ENCODE measurements around the gene DIS3L2. TPM values are rescaled to one million over a fixed set of nuclear protein-coding genes. Genes with fewer than 3 reads are reported as not detected.

The DIS3L2 gene
- total and polyA plus RNA-seq, 2 of the 4 experiments (the other 2 are of a cell fraction), result 14.7 to 19.2 TPM

GRCh38 chr2:232116852-232117251 lies 155.3 kb downstream of the DIS3L2 start:
- no peak overlapping the region for H2AFZ ChIP-seq (replicated peaks; ENCODE audit: low read length, poor library complexity)
- 100% methylated on average over 1 of the region's 3 CpGs; no CpG with 5 or more reads in 1 of the 2 experiments for WGBS, 2 experiments (ENCODE audit: extremely low coverage in 2 of 2, insufficient read length in 1 of 2)

More at GRCh38 chr2:232116852-232117251, 155.3 kb downstream of the DIS3L2 start:
- no TSS peak for BruUV-seq (replicated peaks)
- ChIA-PET CTCF (no interaction called here), POLR2A (ENCODE audit: unreplicated experiment) (no interaction called here)
- no peak overlapping the region for H2AK5ac ChIP-seq (ENCODE audit: low read depth, low read length)
- H3K56ac ChIP-seq (ENCODE audit: extremely low read depth, insufficient read depth, low read length), result no peak overlapping the region
- H3K27ac ChIP-seq (ENCODE audit: insufficient read depth, low read length), result no peak overlapping the region
- peaks cover 9% of the 10 kb centered on the region; the same call in 1 of the 2 replicates for H4K20me1 ChIP-seq (ENCODE audit: insufficient read depth, low read length)
- DNase-seq (no peak), ATAC-seq (ENCODE audit: low read depth) (no peak)
- H3K4me3 ChIP-seq (ENCODE audit: insufficient read depth, low read depth, low read length), result no peak overlapping the region
- no peaks in the 10 kb centered on the region for H3K4me1 ChIP-seq (ENCODE audit: control insufficient read depth, insufficient read depth, low read length)
- no peak overlapping the region for H2AK9ac ChIP-seq (replicated peaks; ENCODE audit: low read depth, low read length, poor library complexity)
- no peak overlapping the region for H3K4ac ChIP-seq (ENCODE audit: low read depth, low read length)
- H4K91ac ChIP-seq (ENCODE audit: insufficient read depth, low read depth, low read length), result no peak overlapping the region
- H3K4me2 ChIP-seq (ENCODE audit: low read depth, low read length), result no peak overlapping the region
- H3K36me3 ChIP-seq (ENCODE audit: control insufficient read depth, insufficient read depth, low read length), result no peaks in the 10 kb centered on the region
- no peak overlapping the region for H3K18ac ChIP-seq (ENCODE audit: low read depth, low read length)
- no peak overlapping the region for H4K8ac ChIP-seq (ENCODE audit: low read depth in 2 of 2, low read length in 2 of 2)
- dilution Hi-C loops (cut with HindIII; ENCODE audit: low sequenced_read_pairs, unreplicated experiment), result no loop called here
- H3K23ac ChIP-seq (ENCODE audit: low read depth, low read length), result no peak overlapping the region
- in situ Hi-C loops (cut with MboI; ENCODE audit: low sequenced_read_pairs), result no loop called here
- H3K27me3 ChIP-seq (ENCODE audit: control insufficient read depth, insufficient read depth, low read length), result no peaks in the 10 kb centered on the region
- H3K9me3 ChIP-seq (ENCODE audit: control insufficient read depth, insufficient read depth, low read length), result no peaks in the 10 kb centered on the region
- H2BK20ac ChIP-seq (ENCODE audit: low read depth, low read length), result no peak overlapping the region
- peaks cover 0 to 3% of the 10 kb centered on the region in 2 experiments; a peak in 1 of 4 replicates for H3K79me1 ChIP-seq (ENCODE audit: low read depth in 1 of 2, low read length in 2 of 2)
- no peak overlapping the region for H3K14ac ChIP-seq (replicated peaks; ENCODE audit: low read depth, low read length)
- H3K9me1 ChIP-seq (ENCODE audit: insufficient read depth, low read length), result no peaks in the 10 kb centered on the region
- H3K9ac ChIP-seq (ENCODE audit: low read depth, low read length), result no peak overlapping the region
- H2BK120ac ChIP-seq (ENCODE audit: low read depth, low read length), result no peak overlapping the region
- intact Hi-C loops (cut with micrococcal nuclease), result no loop called here
- H2BK5ac ChIP-seq (ENCODE audit: low read depth, low read length, poor library complexity, severe bottlenecking), result no peak overlapping the region
- no peak overlapping the region for H2BK15ac ChIP-seq (ENCODE audit: low read depth, low read length)
- no peak for TF ChIP-seq RAD21 (IDR thresholded peaks at IDR 0.05; ENCODE audit: low read length)
- TF ChIP-seq CHD1 (IDR thresholded peaks at IDR 0.05; ENCODE audit: low read depth, low read length), result no peak
- TF ChIP-seq MAZ (IDR thresholded peaks at IDR 0.05; ENCODE audit: borderline replicate concordance, low read depth, low read length), result no peak
- no peak for TF ChIP-seq MXI1 (IDR thresholded peaks at IDR 0.05; ENCODE audit: borderline replicate concordance, low read depth, low read length)
- TF ChIP-seq CEBPB (IDR thresholded peaks at IDR 0.05; ENCODE audit: low read depth, low read length), result no peak
- TF ChIP-seq, protein P1, sequence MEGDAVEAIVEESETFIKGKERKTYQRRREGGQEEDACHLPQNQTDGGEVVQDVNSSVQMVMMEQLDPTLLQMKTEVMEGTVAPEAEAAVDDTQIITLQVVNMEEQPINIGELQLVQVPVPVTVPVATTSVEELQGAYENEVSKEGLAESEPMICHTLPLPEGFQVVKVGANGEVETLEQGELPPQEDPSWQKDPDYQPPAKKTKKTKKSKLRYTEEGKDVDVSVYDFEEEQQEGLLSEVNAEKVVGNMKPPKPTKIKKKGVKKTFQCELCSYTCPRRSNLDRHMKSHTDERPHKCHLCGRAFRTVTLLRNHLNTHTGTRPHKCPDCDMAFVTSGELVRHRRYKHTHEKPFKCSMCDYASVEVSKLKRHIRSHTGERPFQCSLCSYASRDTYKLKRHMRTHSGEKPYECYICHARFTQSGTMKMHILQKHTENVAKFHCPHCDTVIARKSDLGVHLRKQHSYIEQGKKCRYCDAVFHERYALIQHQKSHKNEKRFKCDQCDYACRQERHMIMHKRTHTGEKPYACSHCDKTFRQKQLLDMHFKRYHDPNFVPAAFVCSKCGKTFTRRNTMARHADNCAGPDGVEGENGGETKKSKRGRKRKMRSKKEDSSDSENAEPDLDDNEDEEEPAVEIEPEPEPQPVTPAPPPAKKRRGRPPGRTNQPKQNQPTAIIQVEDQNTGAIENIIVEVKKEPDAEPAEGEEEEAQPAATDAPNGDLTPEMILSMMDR (conservative IDR thresholded peaks at IDR 0.05; ENCODE audit: low read depth, low read length), result no peak
- TF ChIP-seq NFE2L2 (IDR thresholded peaks at IDR 0.05; ENCODE audit: low read depth, low read length), result no peak
- TF ChIP-seq RFX5 (IDR thresholded peaks at IDR 0.05; ENCODE audit: low read depth, low read length), result no peak
- TF ChIP-seq RCOR1 (IDR thresholded peaks at IDR 0.05; ENCODE audit: insufficient replicate concordance, low read length), result no peak
- TF ChIP-seq BHLHE40 (IDR thresholded peaks at IDR 0.05; ENCODE audit: low read depth, low read length), result no peak
- TF ChIP-seq MAFK (IDR thresholded peaks at IDR 0.05; ENCODE audit: low read depth, low read length), result no peak
- TF ChIP-seq, protein P2, sequence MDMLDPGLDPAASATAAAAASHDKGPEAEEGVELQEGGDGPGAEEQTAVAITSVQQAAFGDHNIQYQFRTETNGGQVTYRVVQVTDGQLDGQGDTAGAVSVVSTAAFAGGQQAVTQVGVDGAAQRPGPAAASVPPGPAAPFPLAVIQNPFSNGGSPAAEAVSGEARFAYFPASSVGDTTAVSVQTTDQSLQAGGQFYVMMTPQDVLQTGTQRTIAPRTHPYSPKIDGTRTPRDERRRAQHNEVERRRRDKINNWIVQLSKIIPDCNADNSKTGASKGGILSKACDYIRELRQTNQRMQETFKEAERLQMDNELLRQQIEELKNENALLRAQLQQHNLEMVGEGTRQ (IDR thresholded peaks at IDR 0.05; ENCODE audit: low read depth, low read length), result no peak
- TF ChIP-seq FOS (IDR thresholded peaks at IDR 0.05; ENCODE audit: low read depth, low read length), result no peak
- H4K5ac ChIP-seq (ENCODE audit: low read depth, low read length), result no peak overlapping the region
